ENCODE results near the gene FAM204A.
A peak's percentile ranks its signal among the peaks of the same experiment; 100 is the strongest.

FAM204A gene

DNA sequence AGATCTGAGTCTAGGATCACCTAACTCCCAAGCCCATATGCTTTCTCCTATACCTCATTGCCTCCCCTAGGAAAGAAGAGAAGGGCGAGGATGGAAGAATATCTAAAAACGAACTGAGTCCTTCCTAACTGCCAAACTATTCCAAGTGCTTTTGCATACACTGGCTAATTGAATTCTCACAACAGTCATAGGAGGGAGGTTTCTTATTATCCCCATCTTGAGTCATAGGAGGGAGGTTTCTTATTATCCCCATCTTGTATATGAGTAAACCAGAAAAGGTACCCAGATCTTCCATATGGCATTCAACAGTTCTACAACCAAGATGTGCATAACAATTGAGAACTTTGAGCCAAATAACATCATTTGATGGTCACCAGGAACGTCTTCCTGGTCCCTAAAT, 13.1 kb upstream of the FAM204A start:
- Histone ChIP-seq H2AFZ (ENCODE audit: low read depth, low read length, severe bottlenecking) (no peak overlapping the region), H3K27ac (ENCODE audit: low read depth, low read length) (no peak overlapping the region), H3K79me2 (ENCODE audit: insufficient read depth, low read length) (no peaks in the 10 kb centered on the region), H3K27me3 (ENCODE audit: low read length) (0 out of 2 replicates have a peak, but pooled peaks cover 3% of the 10 kb centered on the region), H3K36me3 (ENCODE audit: low read length) (no peaks in the 10 kb centered on the region), H3K4me3 (ENCODE audit: insufficient read depth, low read length, poor library complexity, severe bottlenecking) (no peak overlapping the region), H3K9ac (ENCODE audit: low read length) (no peak overlapping the region), H3F3A (ENCODE audit: insufficient read depth) (no peaks in the 10 kb centered on the region), H3K9me3 (ENCODE audit: insufficient read depth, low read length) (no peaks in the 10 kb centered on the region), H4K20me1 (ENCODE audit: low read depth, low read length) (no peaks in the 10 kb centered on the region), H3K9me2 (replicated peaks; ENCODE audit: insufficient read depth, low read length) (no peaks in the 10 kb centered on the region), H3K4me2 (ENCODE audit: low read depth, low read length, poor library complexity, severe bottlenecking) (no peak overlapping the region)
- TF ChIP-seq, protein P1, sequence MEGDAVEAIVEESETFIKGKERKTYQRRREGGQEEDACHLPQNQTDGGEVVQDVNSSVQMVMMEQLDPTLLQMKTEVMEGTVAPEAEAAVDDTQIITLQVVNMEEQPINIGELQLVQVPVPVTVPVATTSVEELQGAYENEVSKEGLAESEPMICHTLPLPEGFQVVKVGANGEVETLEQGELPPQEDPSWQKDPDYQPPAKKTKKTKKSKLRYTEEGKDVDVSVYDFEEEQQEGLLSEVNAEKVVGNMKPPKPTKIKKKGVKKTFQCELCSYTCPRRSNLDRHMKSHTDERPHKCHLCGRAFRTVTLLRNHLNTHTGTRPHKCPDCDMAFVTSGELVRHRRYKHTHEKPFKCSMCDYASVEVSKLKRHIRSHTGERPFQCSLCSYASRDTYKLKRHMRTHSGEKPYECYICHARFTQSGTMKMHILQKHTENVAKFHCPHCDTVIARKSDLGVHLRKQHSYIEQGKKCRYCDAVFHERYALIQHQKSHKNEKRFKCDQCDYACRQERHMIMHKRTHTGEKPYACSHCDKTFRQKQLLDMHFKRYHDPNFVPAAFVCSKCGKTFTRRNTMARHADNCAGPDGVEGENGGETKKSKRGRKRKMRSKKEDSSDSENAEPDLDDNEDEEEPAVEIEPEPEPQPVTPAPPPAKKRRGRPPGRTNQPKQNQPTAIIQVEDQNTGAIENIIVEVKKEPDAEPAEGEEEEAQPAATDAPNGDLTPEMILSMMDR (IDR thresholded peaks at IDR 0.05; ENCODE audit: insufficient read depth, low read length, poor library complexity, severe bottlenecking) = no peak
- TF ChIP-seq EZH2phosphoT487 (conservative IDR thresholded peaks at IDR 0.05; ENCODE audit: low read length) = no peak

DNA sequence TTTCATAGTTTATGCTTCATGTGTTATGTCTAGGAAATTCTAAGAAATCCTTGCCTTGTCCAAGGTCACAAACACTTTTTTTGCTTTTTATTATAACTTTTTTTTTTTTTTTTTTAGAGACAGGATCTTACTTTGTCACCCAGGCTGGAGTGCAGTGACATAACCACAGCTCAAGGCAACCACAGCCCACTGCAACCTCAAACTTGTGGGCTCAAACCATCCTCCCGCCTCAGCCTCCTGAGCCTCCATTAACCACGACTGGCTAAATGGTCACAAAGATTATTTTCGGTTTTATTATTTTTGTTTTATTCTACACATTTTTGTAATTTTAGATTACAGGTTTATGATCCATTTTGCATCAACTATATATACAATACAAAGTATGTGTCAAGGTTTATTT, 7.1 kb upstream of the FAM204A start:
- H3K36me3 ChIP-seq (ENCODE audit: low read length) = no peaks in the 10 kb centered on the region
- H3K9ac ChIP-seq (ENCODE audit: low read length) = no peak overlapping the region
- H3K79me2 ChIP-seq (ENCODE audit: insufficient read depth, low read length) = no peaks in the 10 kb centered on the region
- H2AFZ ChIP-seq (ENCODE audit: low read depth, low read length, severe bottlenecking) = no peak overlapping the region
- no peak overlapping the region for H3K4me2 ChIP-seq (ENCODE audit: low read depth, low read length, poor library complexity, severe bottlenecking)
- H3K27ac ChIP-seq (ENCODE audit: low read depth, low read length) = no peak overlapping the region
- no peaks in the 10 kb centered on the region for H3K27me3 ChIP-seq (ENCODE audit: low read length)
- no peaks in the 10 kb centered on the region for H4K20me1 ChIP-seq (ENCODE audit: low read depth, low read length)
- H3K9me2 ChIP-seq (replicated peaks; ENCODE audit: insufficient read depth, low read length) = no peaks in the 10 kb centered on the region
- TF ChIP-seq, protein P1 (IDR thresholded peaks at IDR 0.05; ENCODE audit: insufficient read depth, low read length, poor library complexity, severe bottlenecking) = no peak
- no peak for TF ChIP-seq EZH2phosphoT487 (conservative IDR thresholded peaks at IDR 0.05; ENCODE audit: low read length)
- no peak overlapping the region for H3K4me3 ChIP-seq (ENCODE audit: insufficient read depth, low read length, poor library complexity, severe bottlenecking)
- H3F3A ChIP-seq (ENCODE audit: insufficient read depth) = no peaks in the 10 kb centered on the region
- H3K9me3 ChIP-seq (ENCODE audit: insufficient read depth, low read length) = no peaks in the 10 kb centered on the region

DNA sequence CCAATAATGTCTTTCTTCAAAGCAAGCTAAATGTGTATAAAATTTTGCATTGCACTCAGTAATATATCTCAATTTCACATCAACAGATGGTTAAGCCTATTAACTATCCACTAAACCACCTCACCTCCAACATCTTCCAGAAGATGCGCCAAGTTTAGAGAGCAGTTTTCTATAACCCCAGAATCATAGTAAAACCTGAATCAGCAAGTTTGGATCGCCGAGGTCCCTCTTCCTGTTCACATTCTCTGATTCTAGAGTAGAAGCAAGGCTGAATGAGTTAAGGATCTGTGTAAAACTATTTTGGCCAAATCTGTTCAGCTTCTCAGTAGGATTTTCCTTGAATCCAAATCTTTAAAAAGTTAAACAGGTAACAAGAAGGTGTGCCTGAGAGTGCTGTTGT, 1.4 kb upstream of the FAM204A start:
- H3K9me2 ChIP-seq (replicated peaks; ENCODE audit: insufficient read depth, low read length) = no peaks in the 10 kb centered on the region
- H3K4me3 ChIP-seq (ENCODE audit: insufficient read depth, low read length, poor library complexity, severe bottlenecking) = no peak overlapping the region
- H3K9ac ChIP-seq (ENCODE audit: low read length) = no peak overlapping the region
- H3K27ac ChIP-seq (ENCODE audit: low read depth, low read length) = no peak overlapping the region
- H3K27me3 ChIP-seq (ENCODE audit: low read length) = no peaks in the 10 kb centered on the region
- H3K79me2 ChIP-seq (ENCODE audit: insufficient read depth, low read length) = peaks cover 32% of the 10 kb centered on the region
- H3K9me3 ChIP-seq (ENCODE audit: insufficient read depth, low read length) = no peaks in the 10 kb centered on the region
- TF ChIP-seq, protein P1 (IDR thresholded peaks at IDR 0.05; ENCODE audit: insufficient read depth, low read length, poor library complexity, severe bottlenecking) = no peak
- no peak for TF ChIP-seq EZH2phosphoT487 (conservative IDR thresholded peaks at IDR 0.05; ENCODE audit: low read length)
- no peaks in the 10 kb centered on the region for H4K20me1 ChIP-seq (ENCODE audit: low read depth, low read length)
- no peaks in the 10 kb centered on the region for H3K36me3 ChIP-seq (ENCODE audit: low read length)
- no peak overlapping the region for H3K4me2 ChIP-seq (ENCODE audit: low read depth, low read length, poor library complexity, severe bottlenecking)
- H3F3A ChIP-seq (ENCODE audit: insufficient read depth) = no peaks in the 10 kb centered on the region
- H2AFZ ChIP-seq (ENCODE audit: low read depth, low read length, severe bottlenecking) = peak overlapping the region; percentile 7
